Body of pancreas (tissue), 4 donors: ENCODE data around the gene FBLN2. TPM values are rescaled to one million over a fixed set of nuclear protein-coding genes. Genes with fewer than 3 reads are reported as not detected.
"Not testable (repeated sequence)": the region's sequence is repeated elsewhere in the genome, so short reads cannot be mapped to it uniquely, and the experiment has no call there.

Experiments used
- ATAC-seq: fragments of 150-250 bp; one replicate; pipeline ENCODE4 v1.9.1; 2016
- DNase-seq, 4 donors: peaks; one replicate each; pipeline ENCODE4 v3.0.0-alpha.2; 2019
- H3K27ac ChIP-seq, 4 donors: fragments of 200-600 bp; sonication (generic); 1 replicate in 3 of 4; 2 replicates in 1 of 4; pipeline versions ENCODE4 v1.5.1 to v1.6.1; 2016 to 2019; ENCODE audit warnings: mild to moderate bottlenecking in 1 of 4, mixed read lengths in 1 of 4, moderate library complexity in 1 of 4
- H3K27me3 ChIP-seq, 2 donors: fragments of 200-600 bp; sonication (generic); one replicate each; pipeline ENCODE4 v1.6.0; 2016; ENCODE audit warnings: mild to moderate bottlenecking in 1 of 2
- H3K36me3 ChIP-seq, 2 donors: fragments of 200-600 bp; sonication (generic); replicated peaks in 1 of 2; 2 replicates each; pipeline ENCODE4 v1.5.1; 2016; ENCODE audit warnings: low read depth in 2 of 2; ENCODE audit not compliant: insufficient read depth in 1 of 2
- H3K4me1 ChIP-seq: fragments of 200-600 bp; sonication (generic); one replicate; pipeline ENCODE4 v1.6.0; 2016
- H3K4me3 ChIP-seq, 2 donors: fragments of 200-600 bp; sonication (generic); 1 replicate in 1 of 2; 2 replicates in 1 of 2; pipeline ENCODE4 v1.5.1; 2016 to 2019
- H3K9me3 ChIP-seq, 3 donors: fragments of 200-600 bp; sonication (generic); 1 replicate in 2 of 3; 2 replicates in 1 of 3; pipeline ENCODE4 v1.5.1; 2016
- CTCF ChIP-seq, 7 experiments: fragments of 450-650 bp in 4 of 7; fragments of 200-600 bp in 3 of 7; sonication (generic) in 3 of 7; IDR thresholded peaks; one replicate each; pipeline ENCODE4 v1.5.1; 2016 to 2019; ENCODE audit warnings: antibody characterized with exemption in 7 of 7
- POLR2A ChIP-seq, 3 donors: fragments of 450-650 bp; IDR thresholded peaks; one replicate each; pipeline ENCODE4 v1.6.1; 2016; ENCODE audit warnings: antibody characterized with exemption in 3 of 3, mild to moderate bottlenecking in 2 of 3
- WGBS, 2 donors: methylation state at CpG; one replicate each; pipeline ENCODE4 v1.1.5; 2017; 5-methylcytosine and 5-hydroxymethylcytosine counted together
- intact Hi-C: fragments of 100-400 bp; cut with DNase I; formaldehyde crosslinking; loops from one replicate; pipeline ENCODE4 v1.15.1; 2023
- total RNA-seq, 2 donors: library from RNA; depleted of rRNA; stranded (reverse); fragments of >200 nt; gene quantifications; one replicate each; pipeline ENCODE4 v1.1.0, GENCODE V29; 2016

The FBLN2 gene
- total RNA-seq, 2 donors from 2014 or later: 18.9 to 54.7 TPM

- DNase-seq (peak in 3 of 4 donors; percentile 37 to 39 (median 38)), ATAC-seq (peak; percentile 24)
- no peak for TF ChIP-seq CTCF (IDR thresholded peaks at IDR 0.05)
- TF ChIP-seq POLR2A (IDR thresholded peaks at IDR 0.05): no peak
- Histone ChIP-seq H3K9me3 (no peaks in the 10 kb centered on the region), H3K36me3 (no peaks in the 10 kb centered on the region), H3K27ac (no peak overlapping the region), H3K27me3 (no peaks in the 10 kb centered on the region), H3K4me3 (no peak overlapping the region), H3K4me1 (no peaks in the 10 kb centered on the region)
- intact Hi-C loops: no loop called here
- WGBS, 2 donors: 71 to 100% methylated on average over 2 to 17 of the region's 18 CpGs
Observed at GRCh38 chr3:13517253-13517977, 31.5 kb upstream of the FBLN2 start.

- H3K9me3 ChIP-seq: no peaks in the 10 kb centered on the region
- H3K27me3 ChIP-seq: no peaks in the 10 kb centered on the region
- WGBS, 2 donors: 73 to 78% methylated on average over 12 to 15 of the region's 15 CpGs
- H3K4me1 ChIP-seq: no peaks in the 10 kb centered on the region
- no peak overlapping the region for H3K27ac ChIP-seq
- intact Hi-C loops: no loop called here
- ATAC-seq (no peak), DNase-seq (peak in 2 of 4 donors; percentile 36 to 46)
- H3K36me3 ChIP-seq: no peaks in the 10 kb centered on the region
- TF ChIP-seq CTCF (IDR thresholded peaks at IDR 0.05) (no peak), POLR2A (IDR thresholded peaks at IDR 0.05) (no peak)
- H3K4me3 ChIP-seq: no peak overlapping the region
Observed at GRCh38 chr3:13518516-13518953, 30.4 kb upstream of the FBLN2 start.

- H3K9me3 ChIP-seq: no peaks in the 10 kb centered on the region
- no peak overlapping the region for H3K27ac ChIP-seq
- H3K36me3 ChIP-seq: no peaks in the 10 kb centered on the region
- 83 to 90% methylated on average over 10 to 17 of the region's 19 CpGs for WGBS, 2 donors
- no peaks in the 10 kb centered on the region for H3K27me3 ChIP-seq
- ATAC-seq (no peak), DNase-seq (no peak)
- intact Hi-C loops: no loop called here
- TF ChIP-seq CTCF (IDR thresholded peaks at IDR 0.05): no peak
- TF ChIP-seq POLR2A (IDR thresholded peaks at IDR 0.05): no peak
- H3K4me1 ChIP-seq: no peaks in the 10 kb centered on the region
- no peak overlapping the region for H3K4me3 ChIP-seq
Observed at GRCh38 chr3:13519006-13519791, 29.7 kb upstream of the FBLN2 start.

- Histone ChIP-seq H3K4me3 (no peak overlapping the region), H3K27me3 (no peaks in the 10 kb centered on the region), H3K9me3 (no peaks in the 10 kb centered on the region), H3K36me3 (no peaks in the 10 kb centered on the region), H3K4me1 (no peaks in the 10 kb centered on the region), H3K27ac (no peak overlapping the region)
- DNase-seq (no peak), ATAC-seq (no peak)
- TF ChIP-seq POLR2A (IDR thresholded peaks at IDR 0.05): no peak
- 81 to 90% methylated on average over 5 to 9 of the region's 9 CpGs for WGBS, 2 donors
- intact Hi-C loops: no loop called here
Observed at GRCh38 chr3:13520326-13520880, 28.5 kb upstream of the FBLN2 start.

- WGBS, 2 donors: 61 to 63% methylated on average over 6 of the region's 6 CpGs
- H3K27ac ChIP-seq: no peak overlapping the region
- DNase-seq: no peak
- ATAC-seq: no peak
- no peaks in the 10 kb centered on the region for H3K9me3 ChIP-seq
- no peak for TF ChIP-seq CTCF (IDR thresholded peaks at IDR 0.05)
- no peak for TF ChIP-seq POLR2A (IDR thresholded peaks at IDR 0.05)
- H3K4me3 ChIP-seq: no peak overlapping the region
- intact Hi-C loops: no loop called here
- H3K27me3 ChIP-seq: no peaks in the 10 kb centered on the region
- H3K36me3 ChIP-seq: no peaks in the 10 kb centered on the region
- H3K4me1 ChIP-seq: no peaks in the 10 kb centered on the region
Observed at GRCh38 chr3:13521309-13521708, 27.6 kb upstream of the FBLN2 start.

- H3K4me1 ChIP-seq, H3K36me3 ChIP-seq, DNase-seq, ATAC-seq, H3K27ac ChIP-seq, intact Hi-C loops, H3K27me3 ChIP-seq, H3K9me3 ChIP-seq, H3K4me3 ChIP-seq: not testable (repeated sequence)
- WGBS, 2 donors: 86 to 94% methylated on average over 2 of the region's 2 CpGs
Observed at GRCh38 chr3:13521749-13522148, 27.2 kb upstream of the FBLN2 start.
